Activated naive CD8-positive, alpha-beta T cell treated with anti-CD3 and anti-CD28 coated beads for 36 hours (primary cell): ENCODE measurements around the gene NECAB2. TPM values are rescaled to one million over a fixed set of nuclear protein-coding genes. Genes with fewer than 3 reads are reported as not detected.

Experiments
- DNase-seq: peaks from one replicate; pipeline ENCODE4 v3.0.0; 2021
- H3K27ac Mint-ChIP-seq: one replicate; pipeline ENCODE4 v1.8.0; 2022; ENCODE audit warnings: mild to moderate bottlenecking, moderate library complexity, mixed read lengths
- H3K27me3 Mint-ChIP-seq: one replicate; pipeline ENCODE4 v1.8.0; 2022; ENCODE audit warnings: mild to moderate bottlenecking, mixed read lengths
- H3K36me3 Mint-ChIP-seq: one replicate; pipeline ENCODE4 v1.8.0; 2021; ENCODE audit warnings: mild to moderate bottlenecking, mixed read lengths
- H3K4me1 Mint-ChIP-seq: one replicate; pipeline ENCODE4 v1.8.0; 2021; ENCODE audit warnings: mixed read lengths
- H3K4me3 Mint-ChIP-seq: one replicate; pipeline ENCODE4 v1.8.0; 2022; ENCODE audit warnings: mild to moderate bottlenecking, moderate library complexity, mixed read lengths
- H3K9me3 Mint-ChIP-seq: one replicate; pipeline ENCODE4 v1.8.0; 2022; ENCODE audit warnings: mixed read lengths
- total RNA-seq, 2 experiments: library from RNA; stranded (reverse); gene quantifications; one replicate each; pipeline ENCODE4 v1.2.3, GENCODE V29; 2021

NECAB2 gene
- total RNA-seq, 2 experiments from 2014 or later = not detected

DNA sequence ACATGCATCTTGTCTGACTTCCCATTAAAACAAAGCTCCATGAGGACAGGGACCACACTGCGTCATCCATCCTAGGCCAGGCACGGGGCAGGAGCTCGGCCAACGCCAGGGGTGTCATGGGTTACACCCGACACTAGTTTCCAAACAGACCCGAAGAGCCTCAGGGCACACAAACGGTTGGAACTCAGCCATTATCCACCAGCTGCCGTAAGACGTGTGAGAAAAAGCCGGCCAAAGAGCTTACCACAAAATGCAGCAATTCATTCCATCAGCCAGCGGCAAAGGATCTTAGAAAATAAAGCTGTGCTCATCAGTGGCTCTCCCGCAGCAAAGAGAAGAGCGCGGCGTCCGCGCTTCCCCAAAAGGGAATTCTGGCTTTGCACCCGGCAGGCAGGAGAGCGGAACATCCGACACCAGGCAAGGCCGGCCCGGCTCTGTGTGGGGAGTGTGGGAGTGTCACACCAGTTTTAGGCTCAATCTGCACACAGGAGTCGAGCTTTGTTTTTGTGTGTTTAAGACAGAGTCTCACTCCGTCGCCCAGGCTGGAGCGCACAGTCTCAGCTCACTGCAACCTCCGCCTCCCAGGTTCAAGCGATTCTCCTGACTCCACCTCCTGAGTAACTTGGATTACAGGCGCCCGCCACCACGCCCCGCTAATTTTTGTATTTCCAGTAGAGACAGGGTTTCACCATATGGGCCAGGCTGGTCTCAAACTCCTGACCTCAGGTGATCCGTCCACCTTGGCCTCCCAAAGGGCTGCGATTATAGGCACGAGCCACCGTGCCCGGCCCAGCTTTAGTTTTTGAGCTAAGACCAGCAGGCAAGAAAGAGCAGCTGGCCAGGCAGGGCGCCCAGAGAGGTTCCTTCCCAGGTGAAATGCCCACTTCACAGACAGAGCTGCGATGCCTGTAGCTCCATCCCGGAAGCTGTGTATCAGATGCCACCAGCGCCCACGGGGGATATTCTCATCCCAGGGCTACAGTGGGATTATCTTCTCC, 73.1 kb downstream of the NECAB2 start:
- no peak for DNase-seq
- Mint-ChIP-seq H3K27me3 (peaks cover 51% of the 10 kb centered on the region), H3K27ac (no peak overlapping the region), H3K4me3 (no peak overlapping the region), H3K9me3 (peaks cover 2% of the 10 kb centered on the region), H3K4me1 (peaks cover 5% of the 10 kb centered on the region), H3K36me3 (no peaks in the 10 kb centered on the region)

DNA sequence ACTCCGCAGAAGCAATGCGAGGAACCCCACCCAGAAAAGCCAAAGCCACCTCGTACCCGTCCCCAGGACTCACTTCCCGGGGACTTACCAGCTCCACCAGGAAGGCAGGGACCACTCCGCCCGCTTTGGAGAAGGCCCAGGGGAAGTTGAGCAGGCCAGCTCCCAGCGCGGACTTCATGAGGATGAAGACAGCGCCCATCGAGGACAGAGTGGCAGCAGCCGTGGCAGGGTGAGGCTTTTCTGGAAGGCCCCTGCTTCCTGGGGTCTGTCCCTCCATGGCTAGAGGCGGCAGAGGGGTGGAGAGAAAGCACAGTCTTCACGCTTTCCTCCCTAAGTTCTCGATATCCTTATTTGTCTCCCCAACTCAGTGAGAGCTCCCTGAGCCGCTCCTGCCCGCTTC, 73.8 kb downstream of the NECAB2 start:
- peaks cover 5% of the 10 kb centered on the region for H3K4me1 Mint-ChIP-seq
- no peaks in the 10 kb centered on the region for H3K9me3 Mint-ChIP-seq
- H3K36me3 Mint-ChIP-seq = no peaks in the 10 kb centered on the region
- peaks cover 48% of the 10 kb centered on the region for H3K27me3 Mint-ChIP-seq
- H3K27ac Mint-ChIP-seq = no peak overlapping the region
- H3K4me3 Mint-ChIP-seq = no peak overlapping the region
- no peak for DNase-seq

DNA sequence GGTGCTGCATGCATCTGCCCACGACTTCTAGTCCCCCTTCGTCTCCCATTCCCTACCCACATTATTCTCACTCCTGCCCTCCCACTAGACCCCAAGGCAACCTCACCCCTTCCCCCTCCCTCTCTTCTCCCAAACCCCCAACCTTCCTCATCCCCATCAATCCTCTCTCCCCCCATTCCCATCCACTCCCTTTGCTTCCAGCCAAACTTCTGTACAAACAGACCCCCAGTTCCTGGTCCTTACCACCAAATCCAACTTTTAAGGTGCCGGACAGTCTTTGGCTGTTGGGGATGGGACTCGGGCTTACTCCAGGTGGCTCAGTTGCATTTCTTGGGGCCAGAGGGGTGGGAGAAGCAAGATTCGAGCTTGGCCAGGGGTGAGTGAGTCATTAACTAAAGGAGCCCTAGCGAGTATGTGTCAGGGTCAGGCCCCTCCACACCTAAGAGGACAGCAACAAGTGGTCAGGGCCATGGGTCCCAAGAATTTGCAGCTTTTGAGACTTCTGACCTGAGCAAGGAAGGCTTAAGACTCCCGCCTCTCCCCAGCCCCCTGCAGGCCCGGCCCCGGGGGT, 74.3 kb downstream of the NECAB2 start, which contains the start of gene SLC38A8:
SLC38A8 (minus strand) TSS at position 488 of the 571 bp plus-strand sequence. CDS start 638 bp downstream, outside the sequence.
- no peak for DNase-seq
- no peak within 1 kb of the TSS for H3K27ac Mint-ChIP-seq
- H3K4me3 Mint-ChIP-seq = no peak within 1 kb of the TSS
- no peaks in the 10 kb centered on the region for H3K36me3 Mint-ChIP-seq
- peaks cover 5% of the 10 kb centered on the region for H3K4me1 Mint-ChIP-seq
- H3K9me3 Mint-ChIP-seq = no peaks in the 10 kb centered on the region
- peaks cover 48% of the 10 kb centered on the region for H3K27me3 Mint-ChIP-seq

DNA sequence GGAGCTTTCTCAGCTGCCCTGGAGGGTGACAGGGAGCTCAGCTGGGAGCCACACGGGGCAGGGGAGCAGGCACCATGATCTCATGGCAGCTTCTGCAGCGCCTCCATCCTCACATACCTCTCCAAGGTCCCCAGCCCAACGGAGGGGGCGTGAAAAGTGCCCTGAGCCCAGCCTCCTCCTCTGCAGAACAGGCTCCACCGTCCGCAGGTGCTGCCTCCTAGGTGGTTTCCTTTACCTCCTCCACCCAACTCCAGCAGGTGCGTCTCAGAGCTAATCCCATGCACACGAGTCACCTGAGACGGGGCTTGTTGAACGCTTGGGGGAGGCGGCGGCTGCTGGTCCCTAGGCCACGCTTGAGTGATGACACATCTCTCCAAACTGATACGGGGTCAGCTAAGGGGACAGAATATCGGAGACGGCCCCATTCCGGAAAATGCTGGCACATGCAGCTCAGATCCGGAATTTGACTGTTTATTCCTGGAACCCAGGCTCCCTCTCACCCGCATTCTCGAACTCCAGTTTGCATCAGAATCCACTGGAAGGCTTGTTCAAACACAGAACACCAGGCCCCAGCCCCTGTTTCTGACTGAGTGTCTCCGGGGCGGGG, 74.9 kb downstream of the NECAB2 start:
- no peak for DNase-seq
- no peak overlapping the region for H3K4me3 Mint-ChIP-seq
- H3K4me1 Mint-ChIP-seq = peaks cover 5% of the 10 kb centered on the region
- H3K27ac Mint-ChIP-seq = no peak overlapping the region
- H3K9me3 Mint-ChIP-seq = no peaks in the 10 kb centered on the region
- no peaks in the 10 kb centered on the region for H3K36me3 Mint-ChIP-seq
- H3K27me3 Mint-ChIP-seq = peaks cover 47% of the 10 kb centered on the region

DNA sequence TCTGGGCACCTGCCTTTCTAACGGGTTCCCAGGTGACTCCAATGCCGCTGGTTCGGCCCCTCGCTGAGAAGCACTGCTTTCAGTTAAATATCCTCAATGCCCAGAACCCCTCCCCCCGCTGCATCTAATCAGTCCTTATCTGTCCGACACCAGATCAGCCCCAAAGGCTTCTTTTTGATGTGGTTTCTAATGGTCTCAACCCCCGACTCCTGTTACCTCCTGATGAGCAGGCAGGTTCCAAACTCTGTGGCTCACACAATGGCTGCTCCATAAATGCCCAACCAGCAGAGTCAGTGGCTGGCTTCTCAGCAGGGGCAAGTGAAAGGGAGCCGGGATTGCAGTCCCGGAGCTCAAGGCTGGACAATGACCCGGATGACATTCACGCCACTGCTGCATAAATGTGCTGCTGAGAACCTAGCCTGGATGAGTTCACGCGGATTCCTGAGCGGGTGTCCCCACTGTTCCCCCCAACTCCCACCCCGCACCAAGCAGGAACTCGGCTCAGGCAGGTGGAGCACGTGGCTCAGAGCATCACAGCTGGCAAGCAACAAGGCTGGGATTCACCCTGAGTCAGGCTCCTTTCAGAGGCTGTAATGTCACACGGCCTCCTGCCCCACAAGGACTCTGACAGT, 75.6 kb downstream of the NECAB2 start:
- Mint-ChIP-seq H3K36me3 (no peaks in the 10 kb centered on the region), H3K4me1 (peaks cover 5% of the 10 kb centered on the region), H3K27ac (no peak overlapping the region), H3K27me3 (peaks cover 41% of the 10 kb centered on the region), H3K4me3 (no peak overlapping the region), H3K9me3 (no peaks in the 10 kb centered on the region)
- DNase-seq = no peak

DNA sequence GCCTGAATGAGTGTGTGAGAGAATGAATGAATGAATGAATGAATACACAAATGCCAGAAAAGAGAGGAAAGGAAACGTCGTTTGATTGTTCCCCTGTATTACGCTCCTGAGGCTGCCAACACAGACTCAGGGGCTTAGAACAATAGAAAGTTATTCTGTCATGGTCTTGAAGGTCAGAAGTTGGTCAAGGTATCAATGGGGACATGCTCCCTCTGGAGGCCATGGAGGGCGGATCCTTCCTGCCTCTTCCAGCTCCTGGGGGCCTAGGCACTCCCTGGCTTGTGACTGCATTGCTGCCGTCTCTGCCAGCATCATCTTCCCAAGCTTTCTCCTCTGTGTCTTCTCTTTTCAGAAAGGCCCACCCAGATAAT, 76.1 kb downstream of the NECAB2 start:
- Mint-ChIP-seq H3K4me3 (no peak overlapping the region), H3K4me1 (peaks cover 5% of the 10 kb centered on the region), H3K27me3 (peaks cover 37% of the 10 kb centered on the region), H3K36me3 (no peaks in the 10 kb centered on the region), H3K27ac (no peak overlapping the region), H3K9me3 (no peaks in the 10 kb centered on the region)
- no peak for DNase-seq

DNA sequence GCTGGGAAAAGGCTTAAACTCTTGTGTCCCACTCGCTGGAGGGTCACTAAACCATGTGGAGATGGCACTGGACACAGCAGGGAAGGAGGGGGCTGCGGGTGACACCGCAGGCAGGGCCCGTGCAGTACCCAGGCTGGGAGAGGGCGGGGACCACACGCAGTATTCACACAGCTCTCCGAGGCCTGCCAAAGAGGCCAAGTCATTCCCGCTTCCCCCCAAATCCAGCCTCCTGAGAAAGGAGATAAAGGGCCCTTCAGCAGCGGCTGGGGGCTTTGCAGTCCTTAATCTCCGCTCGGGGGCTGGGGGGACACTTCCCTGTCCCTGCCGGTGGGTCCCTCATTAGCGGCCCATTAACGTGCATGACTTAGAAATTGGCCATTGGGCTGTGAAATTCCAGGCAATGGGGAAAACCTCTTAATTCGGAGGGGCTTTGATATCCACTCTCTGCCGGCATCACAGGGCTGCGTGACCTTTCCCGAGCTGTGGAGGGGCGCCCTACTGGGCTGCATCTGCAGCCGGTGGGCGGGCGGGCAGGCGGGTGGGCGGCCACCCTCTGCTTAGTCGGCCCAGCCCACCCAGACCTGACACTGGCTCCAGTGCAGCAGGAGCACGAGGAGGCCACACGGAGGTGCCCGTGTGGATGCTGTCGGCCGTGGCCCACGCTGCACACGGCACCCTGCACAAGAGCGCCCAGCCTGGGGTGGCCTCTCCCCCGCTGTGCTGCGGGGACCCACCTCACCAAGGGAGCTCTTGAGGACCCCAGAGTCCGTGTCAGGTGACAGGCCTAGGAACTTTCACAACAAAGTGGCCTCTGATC, 77.2 kb downstream of the NECAB2 start:
- Mint-ChIP-seq H3K27ac (no peak overlapping the region), H3K9me3 (no peaks in the 10 kb centered on the region), H3K4me3 (no peak overlapping the region), H3K36me3 (no peaks in the 10 kb centered on the region), H3K4me1 (peaks cover 5% of the 10 kb centered on the region), H3K27me3 (peaks cover 37% of the 10 kb centered on the region)
- no peak for DNase-seq

DNA sequence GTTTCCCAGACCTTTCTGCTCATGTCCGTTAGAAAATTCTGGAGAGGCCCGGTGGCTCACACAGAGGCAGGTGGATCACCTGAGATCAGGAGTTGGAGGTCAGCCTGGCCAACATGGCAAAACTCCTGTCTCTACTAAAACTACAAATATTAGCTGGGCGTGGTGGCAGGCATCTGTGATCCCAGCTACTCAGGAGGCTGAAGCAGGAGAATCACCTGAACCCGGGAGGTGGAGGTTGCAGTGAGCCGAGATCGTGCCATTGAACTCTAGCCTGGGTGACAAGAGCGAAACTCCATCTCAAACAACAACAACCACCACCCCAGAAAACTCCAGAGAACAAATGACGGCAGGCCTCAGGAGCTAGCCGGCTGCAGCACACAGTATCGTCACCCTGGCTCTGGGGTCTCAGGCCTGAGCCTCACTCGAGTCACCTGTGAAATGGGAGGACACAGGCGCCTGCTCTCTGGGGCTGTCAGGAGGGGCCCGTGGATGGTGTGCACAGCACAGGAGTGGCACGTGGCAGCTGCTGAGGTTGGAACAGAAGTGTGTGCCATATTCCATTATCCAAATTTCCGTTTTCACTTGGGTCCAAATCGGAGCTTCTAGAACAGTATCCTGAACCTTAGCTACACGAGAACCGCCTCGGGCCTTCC, 77.9 kb downstream of the NECAB2 start:
- DNase-seq = no peak
- Mint-ChIP-seq H3K4me1 (peaks cover 5% of the 10 kb centered on the region), H3K9me3 (no peaks in the 10 kb centered on the region), H3K27me3 (peaks cover 32% of the 10 kb centered on the region), H3K27ac (no peak overlapping the region), H3K36me3 (no peaks in the 10 kb centered on the region), H3K4me3 (no peak overlapping the region)

DNA sequence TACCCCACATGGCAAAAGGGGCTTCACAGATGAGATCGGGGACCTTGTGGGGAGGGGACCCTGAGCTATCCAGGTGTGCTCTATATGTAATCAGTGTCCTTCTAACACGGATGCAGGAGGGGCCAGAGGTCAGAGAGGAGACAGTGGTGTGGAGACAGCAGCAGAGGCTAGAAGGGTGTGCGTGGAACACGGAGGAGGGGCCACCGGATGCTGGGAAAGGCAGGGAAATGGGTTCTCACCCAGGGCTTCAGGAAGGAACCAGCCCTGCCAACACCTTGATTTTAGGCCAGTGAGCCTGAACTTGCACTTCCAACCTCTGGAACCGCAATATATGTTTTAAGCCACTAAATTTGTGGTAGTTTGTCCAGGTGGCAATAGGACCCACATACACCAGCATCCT, 79.2 kb downstream of the NECAB2 start:
- peaks cover 29% of the 10 kb centered on the region for H3K27me3 Mint-ChIP-seq
- H3K27ac Mint-ChIP-seq = peak overlapping the region; percentile 28
- no peaks in the 10 kb centered on the region for H3K36me3 Mint-ChIP-seq
- no peak for DNase-seq
- no peaks in the 10 kb centered on the region for H3K9me3 Mint-ChIP-seq
- peaks cover 5% of the 10 kb centered on the region for H3K4me1 Mint-ChIP-seq
- no peak overlapping the region for H3K4me3 Mint-ChIP-seq

DNA sequence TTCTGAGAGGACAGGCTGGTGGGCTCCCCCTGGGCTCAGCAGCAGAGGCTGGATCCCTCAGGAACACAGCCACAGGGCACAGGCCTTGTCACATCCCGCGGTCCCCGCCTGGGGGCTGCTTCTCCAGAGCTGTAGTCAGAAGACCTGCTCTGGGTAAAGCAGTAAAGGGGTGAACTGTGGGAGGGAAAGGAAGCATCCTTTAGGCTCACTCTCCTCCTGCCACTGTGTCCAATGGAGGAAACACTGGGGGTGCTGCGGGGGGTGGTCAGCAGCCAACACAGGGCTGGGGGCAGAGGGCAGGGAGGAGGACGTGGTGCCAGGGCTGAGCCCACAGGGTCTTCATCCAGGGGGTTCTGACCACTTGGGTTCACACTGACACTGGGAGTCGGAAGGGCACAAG, 79.6 kb downstream of the NECAB2 start:
- Mint-ChIP-seq H3K9me3 (no peaks in the 10 kb centered on the region), H3K4me1 (peaks cover 5% of the 10 kb centered on the region), H3K4me3 (no peak overlapping the region), H3K36me3 (peaks cover 4% of the 10 kb centered on the region), H3K27ac (no peak overlapping the region), H3K27me3 (peaks cover 25% of the 10 kb centered on the region)
- DNase-seq = no peak

DNA sequence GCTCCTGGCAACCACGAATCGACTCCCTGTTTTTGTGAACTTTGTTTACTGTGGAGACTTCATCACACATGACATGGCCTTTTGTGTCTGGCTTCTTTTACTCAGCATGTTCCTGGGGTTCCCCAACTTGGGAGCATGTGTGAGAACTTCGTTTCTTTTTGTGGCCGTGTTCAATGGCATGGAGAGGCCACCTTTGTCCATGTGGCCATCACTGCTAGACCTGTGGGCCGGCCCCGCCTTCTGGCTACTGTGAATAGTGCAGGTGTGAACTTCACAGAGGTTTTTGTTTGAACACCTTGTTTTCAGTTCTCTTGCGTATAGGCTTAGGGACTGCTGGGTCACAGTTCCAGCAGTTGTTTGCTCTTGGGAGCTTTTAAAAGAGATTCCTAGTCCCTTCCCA, 80.2 kb downstream of the NECAB2 start:
- peaks cover 4% of the 10 kb centered on the region for H3K4me1 Mint-ChIP-seq

DNA sequence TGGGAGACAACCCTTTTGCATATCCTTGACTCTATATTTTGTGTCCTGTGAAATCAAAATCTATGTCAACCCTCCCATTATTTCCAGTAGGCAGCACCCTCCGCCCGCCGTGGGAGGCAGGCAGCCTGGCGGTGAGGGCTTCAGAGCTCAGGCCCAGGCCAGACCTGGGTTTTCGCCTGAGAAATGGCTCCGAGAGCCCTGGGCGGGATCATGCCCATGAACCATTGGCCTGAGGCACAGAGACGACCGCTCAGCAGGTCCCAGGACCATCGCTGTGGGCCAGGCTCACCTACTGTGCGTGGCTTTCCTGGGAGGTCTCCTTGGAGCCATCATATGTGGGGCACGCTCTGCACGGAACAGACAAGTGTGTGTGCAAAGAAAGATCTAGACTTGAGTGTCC, 80.8 kb downstream of the NECAB2 start:
- Mint-ChIP-seq H3K4me1 (no peaks in the 10 kb centered on the region), H3K27me3 (peaks cover 13% of the 10 kb centered on the region), H3K27ac (no peak overlapping the region), H3K9me3 (no peaks in the 10 kb centered on the region), H3K4me3 (no peak overlapping the region), H3K36me3 (peaks cover 5% of the 10 kb centered on the region)
- DNase-seq = no peak

More for the DNA sequence above, 80.2 kb downstream of the NECAB2 start:
- H3K27ac Mint-ChIP-seq = no peak overlapping the region
- H3K4me3 Mint-ChIP-seq = no peak overlapping the region
- H3K27me3 Mint-ChIP-seq = peaks cover 19% of the 10 kb centered on the region
- H3K36me3 Mint-ChIP-seq = peaks cover 5% of the 10 kb centered on the region
- DNase-seq = no peak
- H3K9me3 Mint-ChIP-seq = no peaks in the 10 kb centered on the region

DNA sequence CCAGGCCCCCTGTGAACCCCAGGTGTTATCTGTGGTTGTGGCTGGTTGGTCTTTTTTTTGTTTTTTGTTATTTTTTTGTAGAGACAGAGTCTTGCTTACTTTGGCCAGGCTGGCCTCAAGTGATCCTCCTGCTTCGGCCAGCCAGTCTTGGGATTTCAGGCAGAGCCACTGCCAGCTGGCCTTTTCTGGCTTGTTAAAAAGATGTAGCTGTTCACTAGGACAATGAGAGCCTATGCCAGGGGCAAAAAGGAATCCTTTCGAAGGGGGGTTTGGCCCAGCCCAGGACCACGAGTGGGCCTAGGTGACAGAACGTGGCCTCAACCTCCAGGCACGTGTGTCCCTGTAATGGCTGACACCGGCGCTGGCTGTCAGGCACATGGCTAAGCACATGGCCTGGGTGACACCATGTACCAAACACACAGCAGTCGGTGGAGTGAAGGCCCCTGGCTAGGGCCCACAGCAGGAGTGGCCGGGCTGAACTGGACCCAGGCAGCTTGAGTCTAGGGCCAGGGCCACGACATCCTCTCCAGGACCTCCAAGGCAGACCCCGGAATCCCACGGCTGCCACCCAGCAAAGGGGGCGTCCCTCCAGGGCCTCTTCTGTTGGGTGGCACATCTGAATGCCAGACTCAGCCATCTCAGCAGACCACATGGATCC, 81.5 kb downstream of the NECAB2 start:
- Mint-ChIP-seq H3K27ac (no peak overlapping the region), H3K4me1 (no peaks in the 10 kb centered on the region), H3K4me3 (no peak overlapping the region), H3K36me3 (peaks cover 5% of the 10 kb centered on the region), H3K27me3 (peaks cover 7% of the 10 kb centered on the region), H3K9me3 (no peaks in the 10 kb centered on the region)
- no peak for DNase-seq
